HG03280 (cell line): ENCODE results near the gene STARD10.

Experiments
- ATAC-seq: cut with Tn5 transposase; IDR thresholded peaks from one replicate; pipeline ENCODE4 v1.9.1; 2021; ENCODE audit warnings: mild to moderate bottlenecking, moderate library complexity; ENCODE audit not compliant: unreplicated experiment

The STARD10 gene

DNA sequence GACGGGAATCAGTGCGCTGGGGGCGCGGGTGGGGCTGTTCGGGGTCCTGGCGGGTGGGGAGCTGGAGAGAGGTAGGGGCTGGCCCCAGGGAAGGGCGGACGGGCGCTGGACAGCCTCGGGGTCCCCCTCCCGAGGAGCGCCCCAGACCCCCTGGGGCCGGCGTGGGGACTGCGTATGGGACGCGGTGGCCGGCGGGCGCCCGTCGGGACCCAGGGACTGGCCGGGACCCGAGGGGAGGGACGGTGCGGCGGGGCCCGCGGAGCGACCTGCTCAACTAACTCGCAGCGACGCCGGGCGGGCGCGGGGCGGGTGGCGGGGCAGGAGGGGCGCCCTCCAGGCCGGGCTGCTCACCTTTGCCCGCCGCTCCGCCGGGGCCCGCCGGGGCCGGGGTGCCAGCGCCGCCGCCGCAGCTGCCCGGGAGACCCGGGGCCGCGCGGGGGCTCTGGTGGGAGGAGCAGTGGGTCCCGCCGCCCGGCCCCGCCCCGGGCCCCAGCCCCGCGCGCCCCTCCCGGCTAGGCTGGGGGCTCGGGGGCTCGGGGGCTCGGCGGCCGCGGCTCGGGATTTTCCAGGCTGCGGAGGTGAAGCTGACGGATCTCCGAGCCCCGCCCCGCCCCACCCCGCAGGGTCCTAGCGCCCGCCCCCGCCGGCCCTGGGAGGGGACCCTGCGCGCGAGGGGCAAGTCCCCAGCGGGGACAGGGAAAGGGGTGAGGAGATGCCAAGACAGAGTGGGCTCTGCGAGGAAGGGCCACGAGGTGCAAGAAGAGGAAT, 12.3 kb downstream of the STARD10 start:
- no peak for ATAC-seq

DNA sequence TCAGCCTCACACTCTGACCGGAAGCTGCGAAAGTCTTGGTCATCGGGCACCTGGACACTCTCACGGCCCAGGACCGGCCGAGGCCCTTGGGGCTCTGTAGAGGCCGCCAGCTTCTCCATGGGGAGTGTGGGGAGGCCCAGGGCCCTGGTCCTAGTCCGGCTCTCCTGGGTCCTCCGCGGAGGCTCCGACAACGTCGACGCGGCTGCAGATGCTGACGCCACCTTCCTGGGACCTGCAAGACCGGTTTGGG, 12.9 kb downstream of the STARD10 start:
- no peak for ATAC-seq

DNA sequence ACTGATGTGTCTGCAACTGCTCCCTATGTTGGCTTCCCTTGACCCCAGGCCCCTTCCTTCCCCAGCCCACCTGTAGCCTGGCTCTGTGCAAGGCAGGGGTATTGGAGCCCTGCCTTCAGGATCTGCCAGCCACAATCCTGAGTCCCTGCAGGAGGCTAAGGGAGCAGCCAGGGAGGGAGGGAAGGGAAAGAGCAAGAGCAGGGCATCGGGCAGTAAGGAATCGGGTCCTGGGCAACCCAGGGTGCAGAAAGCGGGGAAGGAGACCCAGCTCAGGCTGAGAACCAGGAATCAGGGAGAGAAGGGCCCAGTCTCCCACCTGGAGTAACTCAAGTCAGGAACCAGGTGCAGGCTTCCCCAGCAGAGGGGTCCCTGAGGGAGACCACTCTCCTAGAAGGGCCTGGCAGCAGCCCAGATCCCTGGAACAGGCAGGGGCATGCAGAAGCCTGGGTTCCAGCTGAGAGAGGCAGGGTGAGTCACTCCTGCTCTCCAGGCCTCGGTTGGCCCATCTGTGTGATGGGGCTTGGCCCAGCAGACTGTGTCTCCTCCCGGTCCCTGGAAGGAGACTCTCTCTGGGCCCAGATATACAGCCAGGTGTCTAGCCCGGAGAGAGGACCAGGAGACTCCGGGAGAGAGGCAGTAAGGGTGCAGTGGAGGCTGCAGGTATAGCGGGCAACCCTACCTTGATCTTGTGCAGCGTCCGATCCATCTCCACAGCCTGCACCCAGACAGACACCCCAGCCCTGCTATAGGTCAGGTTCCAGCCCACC, 13.4 kb downstream of the STARD10 start:
- no peak for ATAC-seq

DNA sequence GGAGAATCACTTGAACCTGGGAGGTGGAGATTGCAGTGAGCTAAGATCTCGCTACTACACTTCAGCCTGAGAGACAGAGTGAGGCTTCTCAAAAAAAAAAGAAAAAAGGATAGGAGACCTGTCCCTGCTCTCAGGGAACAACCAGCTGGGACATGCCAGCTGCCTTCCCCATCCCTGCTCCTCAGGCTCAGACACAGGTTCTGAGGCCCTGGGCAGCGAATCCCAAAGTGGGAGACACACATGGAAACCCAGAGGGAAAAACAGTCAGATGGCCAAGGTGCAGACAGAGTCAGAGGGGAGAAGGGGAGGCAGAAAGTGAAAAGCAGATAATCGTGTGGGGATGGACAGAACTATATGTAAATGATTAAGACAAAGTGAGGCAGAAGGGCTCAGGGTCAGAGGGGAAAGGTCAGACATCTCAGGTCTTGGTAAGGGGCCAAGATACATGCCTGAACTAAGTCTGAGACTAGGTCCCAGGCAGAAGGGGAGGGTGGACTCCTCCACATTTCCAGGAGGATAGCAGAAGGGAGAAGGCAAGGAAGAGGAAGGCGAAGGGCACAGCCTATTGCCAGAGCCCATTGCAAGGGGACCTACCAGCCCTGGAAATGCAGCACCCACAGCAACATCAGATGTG, 14.2 kb downstream of the STARD10 start:
- no peak for ATAC-seq

DNA sequence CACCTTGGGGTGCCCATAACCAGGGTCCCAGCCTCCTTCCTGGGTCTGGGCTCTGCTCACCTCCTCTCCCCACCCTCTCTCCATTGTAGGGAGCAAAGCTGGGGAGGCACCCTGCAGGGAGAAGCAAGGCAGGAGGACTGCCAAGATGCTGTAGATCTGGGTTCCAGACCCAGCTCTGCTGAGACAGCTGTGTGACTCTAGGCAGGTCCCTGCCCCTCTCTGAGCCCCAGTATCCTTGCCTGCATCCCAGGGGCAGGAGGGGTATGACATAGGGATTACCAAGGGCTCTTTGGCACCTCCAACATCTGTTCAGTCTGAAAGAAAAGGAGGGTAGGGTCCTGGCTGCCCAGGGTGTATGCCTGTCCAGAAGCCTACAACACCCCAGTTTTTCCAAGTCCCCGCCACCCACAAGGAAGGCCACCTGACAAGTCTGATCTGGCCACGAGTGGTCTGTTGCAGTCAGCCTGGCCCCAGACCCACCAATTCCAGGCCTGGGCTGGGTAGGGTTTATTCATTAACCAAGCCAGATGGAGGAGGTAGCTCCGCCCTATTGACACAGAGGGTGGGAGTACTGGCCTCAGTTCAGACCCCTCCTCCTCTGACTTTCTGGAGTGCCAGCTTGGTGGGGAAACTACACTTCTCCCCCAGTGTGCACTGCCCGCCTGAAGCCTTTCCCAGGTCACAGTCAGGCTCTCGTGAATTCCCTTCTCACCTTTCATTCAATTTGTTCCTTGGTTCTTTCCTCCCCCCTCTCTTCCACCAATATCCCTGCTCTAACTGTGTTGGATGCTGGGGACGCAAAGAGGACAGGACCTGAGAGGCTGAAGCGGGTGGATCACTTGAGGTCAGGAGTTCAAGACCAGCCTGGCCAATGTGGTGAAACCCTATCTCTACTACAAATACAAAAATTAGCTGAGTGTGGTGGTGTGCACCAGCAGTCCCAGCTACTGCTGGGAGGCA, 15.0 kb downstream of the STARD10 start:
- ATAC-seq = no peak

DNA sequence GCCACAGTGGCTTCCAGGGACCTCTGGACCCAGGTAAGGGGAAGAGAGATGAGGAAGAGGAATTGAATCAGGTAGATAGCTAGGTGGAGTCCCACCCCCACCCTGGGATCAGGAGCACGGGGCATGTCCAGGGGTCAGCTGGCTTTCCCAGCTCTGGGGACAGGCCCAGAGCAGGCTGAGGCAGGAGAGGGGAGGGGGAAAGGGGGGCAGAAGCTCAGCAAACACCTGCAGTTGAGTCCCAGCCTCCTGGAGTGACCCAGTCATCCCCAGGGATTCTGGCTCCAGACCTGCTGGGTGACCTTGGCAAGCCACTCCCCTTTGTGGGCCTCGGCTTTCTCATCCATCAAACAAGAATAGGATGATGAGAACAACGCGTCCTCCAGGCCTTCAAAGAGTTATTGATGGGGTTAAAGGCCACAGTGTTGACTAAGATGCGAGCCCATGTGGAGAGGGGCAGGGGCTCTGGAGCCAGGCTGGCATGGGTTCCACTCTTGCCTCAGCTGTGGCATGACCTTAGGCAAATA, 16.0 kb downstream of the STARD10 start:
- no peak for ATAC-seq

DNA sequence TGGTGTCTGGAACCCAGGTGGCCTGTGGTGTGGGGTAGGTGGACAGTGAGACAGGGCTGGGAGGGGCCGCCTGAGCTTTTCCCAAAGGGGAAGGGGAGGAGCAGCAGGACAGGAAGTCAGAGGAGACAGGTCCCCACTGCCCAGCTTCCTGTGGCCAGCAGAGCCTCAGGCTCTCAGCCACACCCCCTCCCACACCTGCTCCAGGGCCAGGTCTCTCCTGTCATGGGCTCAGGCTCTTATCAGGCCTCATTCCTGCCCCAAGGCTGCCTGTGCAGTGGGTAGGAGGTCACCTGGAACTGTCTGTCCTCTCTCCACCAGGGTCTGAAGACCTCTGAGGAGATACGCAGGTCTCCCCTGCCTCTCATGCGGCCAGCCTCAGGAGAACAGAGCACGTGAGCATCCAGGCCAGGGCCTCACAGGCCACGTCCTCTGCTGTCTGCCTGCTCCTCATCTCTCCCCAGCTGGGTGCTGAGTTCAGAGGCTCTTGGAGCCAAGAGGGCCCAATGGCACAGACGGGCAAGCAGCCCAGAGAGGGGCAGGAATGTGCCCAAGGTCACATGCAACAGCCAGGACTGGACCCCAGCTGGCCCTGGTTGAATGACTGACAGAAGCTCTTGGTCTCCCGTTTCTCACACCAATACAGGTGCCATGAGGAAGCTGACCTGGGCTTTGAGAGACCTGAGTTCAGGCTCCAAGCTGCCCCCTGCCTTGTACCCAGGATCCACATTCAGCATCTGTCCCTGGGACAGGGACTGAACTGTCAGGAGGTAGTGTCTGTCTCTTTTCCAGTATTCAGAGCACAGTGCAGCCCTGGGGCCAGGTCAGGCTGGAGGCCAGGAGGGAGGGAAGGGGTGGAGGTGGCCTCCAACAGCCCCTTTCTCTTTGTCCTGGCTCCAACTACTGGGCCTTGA, 16.7 kb downstream of the STARD10 start:
- ATAC-seq = no peak

DNA sequence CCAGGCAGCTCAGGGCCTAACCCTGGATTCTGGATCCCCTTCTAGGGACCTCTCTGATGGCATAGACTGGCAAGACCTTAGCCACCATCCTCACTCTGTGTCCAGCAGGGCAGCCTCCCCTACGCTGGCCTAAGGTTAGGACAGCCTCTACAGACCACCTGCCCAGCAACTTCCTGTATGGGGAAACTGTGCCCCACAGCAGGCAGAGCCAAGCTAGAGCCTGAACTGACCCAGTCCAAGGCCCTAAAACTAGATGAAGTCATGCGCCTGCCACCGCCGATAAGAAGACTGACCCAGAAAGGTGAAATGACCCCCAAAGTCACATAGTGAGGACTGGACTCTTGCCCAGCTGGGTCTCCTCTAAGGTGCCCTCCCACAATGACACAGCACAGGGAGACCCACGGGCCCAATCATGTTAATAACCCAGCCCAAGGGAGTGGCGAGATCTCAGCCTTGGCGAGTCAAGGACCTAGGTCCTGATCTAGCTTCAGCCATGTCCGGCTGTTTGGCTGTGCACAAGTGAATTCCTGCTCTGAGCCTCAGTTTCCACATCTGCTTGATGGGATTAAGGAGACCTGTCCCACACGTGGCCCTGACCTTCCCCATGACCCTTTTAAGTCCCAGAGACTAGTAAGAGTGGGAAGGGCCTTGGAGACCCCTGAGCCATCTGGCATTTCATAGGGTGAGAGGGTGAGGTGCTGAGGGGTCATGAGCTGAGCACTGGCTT, 17.6 kb downstream of the STARD10 start:
- no peak for ATAC-seq

DNA sequence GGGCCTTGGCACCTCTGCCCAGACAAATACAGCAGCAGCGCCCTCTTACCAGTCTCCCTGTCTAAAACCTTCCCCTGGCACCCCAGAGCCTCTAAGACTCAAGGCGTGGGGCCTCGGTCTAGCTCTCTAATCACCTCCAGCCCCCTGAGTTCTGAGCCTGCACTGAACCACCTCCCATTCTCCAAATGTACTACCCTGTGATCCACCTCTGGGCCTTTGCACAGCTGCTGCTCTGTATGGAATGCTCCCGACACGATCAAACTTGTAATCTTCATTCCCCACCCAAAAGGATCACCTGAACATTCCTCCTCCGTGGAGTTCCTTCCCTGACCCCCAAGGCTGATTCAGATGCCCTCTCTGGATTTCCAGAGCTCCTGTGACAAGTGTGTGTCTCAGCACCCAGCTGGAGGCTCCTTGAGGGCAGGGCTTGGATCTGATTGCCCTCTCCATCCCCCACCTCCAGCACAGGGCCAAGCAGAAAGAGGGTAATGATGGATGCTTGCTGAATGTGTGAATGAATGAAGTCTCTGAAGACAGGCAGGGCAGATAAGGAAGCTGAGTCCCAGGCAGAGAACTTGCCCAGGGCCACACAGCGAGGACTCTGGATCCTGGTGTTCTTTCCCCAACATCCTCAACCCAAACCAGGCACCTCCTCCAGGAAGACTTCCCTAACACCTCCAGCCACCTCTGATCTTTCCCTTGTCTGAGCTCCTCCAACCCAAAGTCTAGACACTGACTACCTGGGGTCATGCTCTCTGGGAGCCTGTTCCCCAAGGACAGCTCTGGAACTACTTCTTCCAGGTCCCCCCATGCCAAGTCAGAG, 18.3 kb downstream of the STARD10 start:
- no peak for ATAC-seq

DNA sequence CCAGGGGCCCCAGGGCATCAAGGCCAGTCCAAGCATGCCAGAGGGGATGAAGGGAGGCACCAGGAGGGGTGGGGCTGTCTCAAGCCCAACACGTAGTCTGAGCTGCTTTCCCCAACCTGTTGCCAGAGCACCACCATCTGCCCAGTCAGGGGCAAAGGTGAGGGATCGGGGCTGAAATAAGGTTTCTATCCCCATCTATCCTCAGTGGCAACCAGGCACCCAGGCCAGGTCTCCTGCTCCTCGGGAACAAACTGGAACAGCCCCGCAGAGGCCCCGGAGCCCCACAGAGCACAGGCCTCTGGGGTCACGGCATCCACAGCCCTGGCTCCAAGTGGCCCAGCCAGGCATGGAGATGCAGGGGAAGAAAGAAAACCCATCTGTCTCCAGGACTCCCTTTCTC, 19.3 kb downstream of the STARD10 start:
- no peak for ATAC-seq

DNA sequence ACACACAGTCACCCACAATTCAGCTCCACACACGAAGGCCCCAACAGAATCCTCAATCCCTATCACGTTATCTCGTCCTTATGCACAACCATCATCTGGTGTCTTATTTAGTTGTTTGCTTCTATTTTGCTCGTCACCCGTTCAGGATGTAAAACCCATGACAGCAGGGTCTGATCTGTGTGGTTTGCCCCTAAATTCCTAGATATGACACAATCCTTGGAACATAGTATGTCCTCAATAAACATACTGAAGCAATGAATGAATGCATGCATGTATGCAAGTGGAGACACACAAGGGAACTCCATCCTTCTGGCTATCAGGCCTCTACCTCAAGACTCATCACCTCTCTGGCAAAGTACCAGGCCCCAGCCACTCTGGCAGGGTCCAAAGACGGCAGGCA, 20.2 kb downstream of the STARD10 start:
- no peak for ATAC-seq

DNA sequence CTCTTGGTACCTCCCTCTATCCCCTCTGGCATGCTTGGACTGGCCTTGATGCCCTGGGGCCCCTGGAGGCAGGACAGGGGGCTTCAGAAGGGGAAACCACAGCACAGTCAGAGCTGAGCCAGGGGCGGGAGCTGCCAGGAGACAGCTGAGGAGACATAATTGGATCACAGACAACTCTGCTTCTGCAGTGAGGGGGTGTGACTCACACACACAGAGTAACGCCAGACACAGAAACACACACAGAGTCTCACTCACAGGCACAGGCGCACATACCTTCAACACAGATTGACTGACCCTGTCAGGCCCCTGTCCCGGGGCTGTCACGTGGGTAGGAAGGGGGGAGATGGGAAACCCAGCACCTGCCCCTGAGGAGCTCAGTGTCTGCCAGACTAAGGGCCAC, 20.6 kb downstream of the STARD10 start:
- ATAC-seq = no peak

DNA sequence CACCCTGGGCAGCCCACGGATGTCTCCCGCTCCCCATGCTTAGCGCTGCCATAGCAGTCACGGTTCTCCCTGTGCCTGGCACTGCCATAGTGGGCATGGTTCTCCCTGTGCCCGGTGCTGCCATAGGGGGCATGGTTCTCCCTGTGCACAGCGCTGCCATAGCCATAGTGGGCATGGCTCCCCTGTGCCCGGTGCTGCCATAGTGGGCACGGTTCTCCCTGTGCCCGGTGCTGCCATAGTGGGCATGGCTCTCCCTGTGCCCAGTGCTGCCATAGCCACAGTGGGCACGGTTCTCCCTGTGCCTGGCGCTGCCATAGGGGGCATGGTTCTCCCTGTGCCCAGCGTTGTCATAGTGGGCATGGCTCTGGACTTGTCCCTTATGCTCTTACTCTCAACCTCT, 21.8 kb downstream of the STARD10 start:
- no peak for ATAC-seq

DNA sequence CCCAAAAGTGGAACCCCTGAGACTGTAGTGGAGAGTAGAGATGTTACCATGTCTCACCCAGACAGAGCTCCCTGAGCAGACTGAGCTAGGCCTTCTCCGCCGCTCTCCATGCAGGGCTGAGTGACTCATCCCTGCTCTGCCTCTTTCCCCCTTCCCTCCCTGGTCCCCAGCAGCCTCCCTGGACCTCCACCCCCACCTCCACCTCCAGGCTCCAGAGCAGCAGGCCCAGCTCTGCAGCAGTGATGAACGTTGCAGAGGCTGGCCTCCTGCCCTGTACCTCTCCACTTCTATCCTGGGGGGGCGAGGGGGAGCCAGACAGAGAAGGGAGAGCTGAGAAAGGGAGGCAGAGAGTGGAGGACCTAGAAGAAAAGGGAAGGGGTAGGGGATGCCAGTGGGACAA, 22.3 kb downstream of the STARD10 start:
- ATAC-seq = no peak

DNA sequence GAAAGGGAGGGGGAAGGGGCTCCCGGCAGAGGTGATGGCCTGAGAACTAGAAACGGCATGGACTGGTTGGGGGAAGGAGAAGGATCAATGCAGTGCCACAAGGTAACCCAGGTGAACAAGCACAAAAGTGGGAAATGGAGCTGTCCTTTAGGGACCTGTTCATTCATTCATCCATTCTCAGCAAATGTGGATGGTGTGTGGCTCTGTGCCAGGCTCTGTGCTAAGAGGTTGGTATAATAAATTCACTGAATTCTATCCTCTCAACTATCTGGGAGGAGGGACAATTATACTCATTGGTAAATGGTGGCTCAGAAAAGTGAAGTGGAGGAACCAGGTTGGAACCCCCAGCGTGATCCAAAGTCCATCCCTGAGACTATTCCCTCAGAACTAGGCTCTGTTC, 23.0 kb downstream of the STARD10 start:
- no peak for ATAC-seq

DNA sequence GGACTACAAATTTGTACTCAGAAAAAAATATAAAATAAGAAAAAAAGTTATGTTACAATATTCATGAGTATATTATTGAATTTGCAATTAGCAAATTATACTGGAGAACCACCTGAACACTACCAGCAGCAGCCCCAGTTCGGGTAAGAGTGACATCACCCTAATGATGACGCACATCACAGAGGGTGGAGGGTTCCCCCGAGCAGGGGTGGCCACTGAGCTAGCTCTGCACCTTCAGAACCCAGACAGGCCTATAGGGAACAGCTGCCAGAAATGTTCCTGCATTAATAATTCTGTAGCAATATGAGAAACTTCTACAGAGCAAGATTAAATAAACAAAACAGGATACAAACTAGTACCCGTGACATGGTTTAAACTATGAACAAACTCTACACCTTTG, 24.2 kb downstream of the STARD10 start:
- ATAC-seq = no peak

DNA sequence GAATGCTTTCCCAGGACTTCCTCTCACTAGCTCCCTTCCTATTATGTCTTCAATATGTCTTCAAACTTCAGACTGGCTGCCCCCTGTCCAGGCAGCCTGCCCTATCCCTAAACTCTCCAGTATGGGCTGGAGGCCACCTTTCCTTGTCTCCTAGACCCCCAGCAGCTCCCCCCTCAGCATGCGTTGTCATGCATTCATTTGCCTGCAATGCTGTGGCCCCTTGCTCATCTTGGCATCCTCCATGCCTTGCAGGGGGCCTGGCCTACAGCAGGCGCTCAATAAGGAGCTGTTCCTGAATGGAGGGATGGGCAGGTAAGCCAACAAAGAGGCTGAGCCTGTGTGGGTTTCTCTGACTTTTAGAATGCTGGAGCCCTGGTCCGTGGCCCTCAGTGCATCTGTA, 25.3 kb downstream of the STARD10 start:
- ATAC-seq = no peak
